Parathyroid adenoma (tissue), 2 donors: ENCODE data around the gene LIN54.

Experiments
- H2AFZ ChIP-seq: fragments of 300-600 bp; sonication (generic); one replicate; pipeline ENCODE4 v1.7.0; 2017; ENCODE audit warnings: antibody characterized with exemption, mild to moderate bottlenecking
- H3K27ac ChIP-seq: fragments of 300-600 bp; sonication (generic); one replicate; pipeline ENCODE4 v1.7.0; 2017
- H3K27me3 ChIP-seq: fragments of 300-600 bp; sonication (generic); one replicate; pipeline ENCODE4 v1.7.0; 2017; ENCODE audit warnings: low read length; ENCODE audit not compliant: control insufficient read depth, insufficient read depth
- H3K36me3 ChIP-seq: fragments of 300-600 bp; sonication (generic); one replicate; pipeline ENCODE4 v1.7.0; 2017; ENCODE audit warnings: low read length; ENCODE audit not compliant: control insufficient read depth, insufficient read depth
- H3K4me1 ChIP-seq: fragments of 300-600 bp; sonication (generic); one replicate; pipeline ENCODE4 v1.7.0; 2017; ENCODE audit warnings: control low read depth
- H3K4me2 ChIP-seq: fragments of 300-600 bp; sonication (generic); one replicate; pipeline ENCODE4 v1.7.0; 2017; ENCODE audit warnings: low read length
- H3K4me3 ChIP-seq: fragments of 300-600 bp; sonication (generic); one replicate; pipeline ENCODE4 v1.7.0; 2017; ENCODE audit warnings: low read depth, low read length
- H3K79me2 ChIP-seq: fragments of 300-600 bp; sonication (generic); one replicate; pipeline ENCODE4 v1.7.0; 2017; ENCODE audit warnings: control low read depth
- H3K9ac ChIP-seq: fragments of 300-600 bp; sonication (generic); one replicate; pipeline ENCODE4 v1.7.0; 2017; ENCODE audit warnings: mild to moderate bottlenecking
- H3K9me3 ChIP-seq: fragments of 300-600 bp; sonication (generic); one replicate; pipeline ENCODE4 v1.7.0; 2017; ENCODE audit warnings: low read length; ENCODE audit not compliant: control insufficient read depth
- CTCF ChIP-seq: fragments of 300-600 bp; sonication (generic); IDR thresholded peaks from one replicate; pipeline ENCODE4 v1.7.0; 2017; ENCODE audit warnings: antibody characterized with exemption, mild to moderate bottlenecking
- donor health status: primary hyperparathyroidism.

LIN54 gene

GRCh38 chr4:82901183-82901718, 109.4 kb downstream of the LIN54 start:
- TF ChIP-seq CTCF: no peak
- no peaks in the 10 kb centered on the region for H3K27me3 ChIP-seq
- peak overlapping the region; percentile 95 for H3K4me3 ChIP-seq
- no peaks in the 10 kb centered on the region for H3K36me3 ChIP-seq
- peak overlapping the region; percentile 96 for H3K4me2 ChIP-seq
- peak overlapping the region; percentile 89 for H3K27ac ChIP-seq
- H2AFZ ChIP-seq: peak overlapping the region; percentile 48
- H3K9me3 ChIP-seq: no peaks in the 10 kb centered on the region
- H3K79me2 ChIP-seq: peaks cover 2% of the 10 kb centered on the region
- H3K4me1 ChIP-seq: peaks cover 3% of the 10 kb centered on the region
- H3K9ac ChIP-seq: no peak overlapping the region

- Histone ChIP-seq H3K4me3 (peak within 1 kb of the TSS; percentile 95), H3K27me3 (no peaks in the 10 kb centered on the region), H3K4me1 (peaks cover 3% of the 10 kb centered on the region), H3K36me3 (no peaks in the 10 kb centered on the region), H3K9ac (no peak within 1 kb of the TSS), H3K4me2 (peak within 1 kb of the TSS; percentile 96), H3K9me3 (no peaks in the 10 kb centered on the region), H2AFZ (peak within 1 kb of the TSS; percentile 71), H3K27ac (peak within 1 kb of the TSS; percentile 89), H3K79me2 (peaks cover 4% of the 10 kb centered on the region)
- no peak for TF ChIP-seq CTCF
These were observed 110.0 kb downstream of the LIN54 start, which contains the start of gene THAP9 for GRCh38 chr4:82900411-82901182. THAP9 (plus strand) TSS chr4:82900735; CDS start chr4:82900803, 68 bp downstream.

GRCh38 chr4:82900066-82900410, 110.6 kb downstream of the LIN54 start:
- Histone ChIP-seq H3K27me3 (no peaks in the 10 kb centered on the region), H3K9me3 (no peaks in the 10 kb centered on the region), H3K79me2 (peaks cover 4% of the 10 kb centered on the region), H3K4me2 (peak overlapping the region; percentile 96), H3K27ac (peak overlapping the region; percentile 89), H3K4me3 (peak overlapping the region; percentile 95), H3K9ac (no peak overlapping the region), H3K4me1 (peaks cover 3% of the 10 kb centered on the region), H2AFZ (peak overlapping the region; percentile 71), H3K36me3 (no peaks in the 10 kb centered on the region)
- TF ChIP-seq CTCF: no peak

- no peak for TF ChIP-seq CTCF
- Histone ChIP-seq H3K9me3 (no peaks in the 10 kb centered on the region), H3K4me3 (peak overlapping the region; percentile 95), H3K79me2 (peaks cover 4% of the 10 kb centered on the region), H3K4me2 (peak overlapping the region; percentile 96), H3K4me1 (peaks cover 3% of the 10 kb centered on the region), H3K36me3 (no peaks in the 10 kb centered on the region), H3K9ac (no peak overlapping the region), H2AFZ (peak overlapping the region; percentile 71), H3K27ac (peak overlapping the region; percentile 89), H3K27me3 (no peaks in the 10 kb centered on the region)
These were observed 111.1 kb downstream of the LIN54 start for GRCh38 chr4:82899374-82900065.
